ENCODE data around the gene ANKRD34A. TPM values are rescaled to one million over a fixed set of nuclear protein-coding genes. Genes with fewer than 3 reads are reported as not detected.
A peak's percentile ranks its signal among the peaks of the same experiment; 100 is the strongest.

Gene ANKRD34A
- total and polyA plus RNA-seq, 2 experiments from 2014 or later, result 1.3 to 2.3 TPM

DNA sequence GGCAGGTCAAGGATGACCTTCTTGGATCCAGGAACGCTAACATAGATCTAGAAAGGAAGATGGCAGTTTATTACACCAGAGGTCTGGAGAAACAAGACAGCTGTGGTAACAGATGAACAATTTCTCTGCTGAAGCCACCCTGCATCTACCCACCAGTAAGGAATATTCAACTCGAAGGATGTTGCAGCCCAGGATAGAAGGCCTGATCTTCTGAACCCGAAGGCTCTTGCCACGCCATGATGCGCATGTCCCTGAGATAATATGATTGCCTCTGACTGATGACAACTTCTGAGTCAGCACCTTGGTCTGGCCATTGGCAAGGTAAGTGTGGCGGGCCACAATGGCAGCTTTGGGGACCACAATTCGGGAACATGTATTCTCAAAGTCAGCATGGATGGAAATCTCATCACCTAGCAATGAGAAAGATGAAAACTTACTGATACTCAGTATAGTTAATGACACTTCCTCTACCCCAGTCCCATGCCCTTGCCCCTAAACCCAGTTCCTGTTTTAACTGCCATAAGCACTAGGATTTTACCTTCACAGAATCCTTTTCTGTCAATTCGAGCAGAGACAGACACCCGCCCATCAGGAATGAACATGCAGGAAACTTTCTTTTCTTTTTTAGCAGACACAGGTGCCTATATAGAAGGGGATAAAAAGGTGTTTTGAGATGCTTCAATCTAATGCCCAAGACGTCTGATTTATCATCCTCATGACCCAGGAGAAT lies 30.2 kb upstream of the ANKRD34A start:
- Histone ChIP-seq H3K9me3 (ENCODE audit: low read depth) (no peaks in the 10 kb centered on the region), H3F3A (ENCODE audit: insufficient read depth) (peaks cover 60% of the 10 kb centered on the region), H3K27ac (no peak overlapping the region; the same call in 1 of the 2 replicates), H3K36me3 (ENCODE audit: low read depth) (peaks cover 33% of the 10 kb centered on the region), H3K9me2 (ENCODE audit: insufficient read depth) (no peaks in the 10 kb centered on the region), H3K4me1 (ENCODE audit: insufficient read depth) (peaks cover 33% of the 10 kb centered on the region), H2AFZ (no peak overlapping the region), H3K4me3 (peak overlapping the region; percentile 91), H3K79me2 (ENCODE audit: insufficient read depth) (peaks cover 40% of the 10 kb centered on the region), H3K9ac (peak overlapping the region; percentile 81), H3K27me3 (replicated peaks; ENCODE audit: insufficient read depth) (no peaks in the 10 kb centered on the region), H3K4me2 (ENCODE audit: unreplicated experiment) (peak overlapping the region; percentile 95), H4K20me1 (ENCODE audit: insufficient read depth) (peaks cover 23% of the 10 kb centered on the region; the same call in 1 of the 2 replicates)
- no peak for TF ChIP-seq EZH2phosphoT487 (IDR thresholded peaks at IDR 0.05; ENCODE audit: insufficient read depth, low read depth)
- TF ChIP-seq EZH2 (IDR thresholded peaks at IDR 0.05; ENCODE audit: insufficient read depth, poor library complexity, severe bottlenecking), result no peak
- peak; percentile 31 for DNase-seq
- WGBS, 2 experiments (ENCODE audit: low coverage in 1 of 2, low lambda C conversion rate in 2 of 2, missing lambda C conversion rate in 2 of 2), result 59 to 62% methylated on average over 10 of the region's 10 CpGs
- in situ Hi-C loops (cut with MboI), result no loop called here

DNA sequence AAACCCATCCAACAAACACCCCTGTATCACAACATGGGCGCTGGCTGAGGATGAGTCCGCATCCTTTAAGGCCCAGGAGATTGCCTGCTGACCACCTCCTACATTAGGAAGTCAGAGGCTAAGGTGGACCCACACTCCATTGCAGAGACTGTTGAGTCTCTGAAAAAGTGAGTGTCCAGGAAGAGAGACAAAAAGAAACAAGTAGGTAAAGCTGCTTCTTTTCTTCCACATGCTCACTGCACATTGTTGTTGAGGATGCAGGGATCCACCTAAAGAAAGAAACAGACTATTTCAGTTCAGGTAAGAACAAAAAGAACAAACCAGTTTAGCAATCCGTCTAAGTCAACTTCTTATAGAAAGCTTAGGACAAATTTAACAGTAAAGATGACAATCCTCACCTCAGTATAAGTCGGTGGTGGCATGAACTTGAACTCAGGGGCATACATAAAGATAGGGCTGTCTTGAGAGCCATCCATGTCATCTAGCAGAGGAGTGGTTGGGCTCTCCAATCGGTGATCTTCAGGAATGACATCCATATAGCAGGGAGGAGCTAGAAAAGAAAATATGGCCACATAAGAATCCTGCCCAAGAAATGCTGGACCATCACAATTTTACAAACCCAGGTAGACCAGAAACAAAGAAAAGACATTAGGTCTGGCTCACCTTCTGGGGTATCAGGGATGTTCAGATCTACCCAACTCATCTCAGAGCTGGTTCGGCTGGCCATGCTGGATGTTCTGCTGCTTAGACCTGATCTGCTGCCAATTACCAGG lies 29.4 kb upstream of the ANKRD34A start:
- in situ Hi-C loops (cut with MboI), result no loop called here
- peak; percentile 40 for DNase-seq
- Histone ChIP-seq H3K36me3 (ENCODE audit: low read depth) (peaks cover 33% of the 10 kb centered on the region), H3K9me2 (ENCODE audit: insufficient read depth) (no peaks in the 10 kb centered on the region), H3K27ac (no peak overlapping the region; the same call in 1 of the 2 replicates), H3K4me1 (ENCODE audit: insufficient read depth) (peaks cover 33% of the 10 kb centered on the region), H3K9me3 (ENCODE audit: low read depth) (no peaks in the 10 kb centered on the region), H3K27me3 (replicated peaks; ENCODE audit: insufficient read depth) (no peaks in the 10 kb centered on the region), H3K9ac (peak overlapping the region; percentile 81), H3K4me3 (peak overlapping the region; percentile 91), H4K20me1 (ENCODE audit: insufficient read depth) (peaks cover 23% of the 10 kb centered on the region; the same call in 1 of the 2 replicates), H3K4me2 (ENCODE audit: unreplicated experiment) (peak overlapping the region; percentile 95), H2AFZ (no peak overlapping the region), H3K79me2 (ENCODE audit: insufficient read depth) (peaks cover 40% of the 10 kb centered on the region), H3F3A (ENCODE audit: insufficient read depth) (peaks cover 60% of the 10 kb centered on the region)
- WGBS, 2 experiments (ENCODE audit: low coverage in 1 of 2, low lambda C conversion rate in 2 of 2, missing lambda C conversion rate in 2 of 2), result 51 to 57% methylated on average over 6 of the region's 6 CpGs
- TF ChIP-seq EZH2phosphoT487 (IDR thresholded peaks at IDR 0.05; ENCODE audit: insufficient read depth, low read depth), result no peak
- no peak for TF ChIP-seq EZH2 (IDR thresholded peaks at IDR 0.05; ENCODE audit: insufficient read depth, poor library complexity, severe bottlenecking)

DNA sequence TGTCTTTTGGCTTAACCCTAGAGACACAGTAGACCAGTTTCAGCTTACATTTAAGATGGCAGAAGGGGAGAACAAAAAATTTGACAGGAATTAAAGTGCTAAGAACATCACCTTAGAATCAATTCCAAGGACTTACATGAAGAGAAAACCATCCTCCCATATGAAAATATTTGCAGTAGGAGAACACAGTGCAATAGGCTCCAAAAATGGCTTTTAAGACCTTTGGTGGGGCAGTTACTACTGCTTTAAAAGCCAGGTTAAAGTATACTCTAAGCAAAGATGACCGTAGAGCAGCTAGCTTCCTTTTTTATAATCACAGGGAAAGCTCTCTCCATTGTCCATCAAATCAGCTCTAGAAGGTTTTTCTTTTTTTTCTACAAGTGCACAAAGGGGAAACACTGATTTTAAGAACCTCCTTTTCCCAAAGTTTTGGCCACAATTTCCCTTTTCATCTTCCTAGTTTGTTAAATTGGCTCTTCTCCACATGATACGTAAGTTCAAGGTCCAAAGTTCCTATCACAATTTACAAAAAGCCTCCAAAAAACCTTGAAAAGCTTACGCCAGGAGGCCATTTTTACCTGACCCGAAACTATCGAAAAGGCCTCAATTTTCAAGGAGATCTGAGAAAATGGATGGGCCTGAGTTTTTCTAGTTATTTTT lies 28.7 kb upstream of the ANKRD34A start:
- Histone ChIP-seq H3K9me3 (ENCODE audit: low read depth) (no peaks in the 10 kb centered on the region), H3K9ac (peak overlapping the region; percentile 81; the same call in 1 of the 2 replicates), H3K79me2 (ENCODE audit: insufficient read depth) (peaks cover 40% of the 10 kb centered on the region), H3K36me3 (ENCODE audit: low read depth) (peaks cover 33% of the 10 kb centered on the region), H3K27ac (no peak overlapping the region), H3K4me2 (ENCODE audit: unreplicated experiment) (peak overlapping the region; percentile 95), H2AFZ (no peak overlapping the region), H3K9me2 (ENCODE audit: insufficient read depth) (no peaks in the 10 kb centered on the region), H3F3A (ENCODE audit: insufficient read depth) (peaks cover 60% of the 10 kb centered on the region), H3K4me3 (peak overlapping the region; percentile 91), H3K4me1 (ENCODE audit: insufficient read depth) (peaks cover 33% of the 10 kb centered on the region), H3K27me3 (replicated peaks; ENCODE audit: insufficient read depth) (no peaks in the 10 kb centered on the region), H4K20me1 (ENCODE audit: insufficient read depth) (peaks cover 23% of the 10 kb centered on the region; the same call in 1 of the 2 replicates)
- in situ Hi-C loops (cut with MboI), result no loop called here
- TF ChIP-seq EZH2 (IDR thresholded peaks at IDR 0.05; ENCODE audit: insufficient read depth, poor library complexity, severe bottlenecking) (no peak), EZH2phosphoT487 (IDR thresholded peaks at IDR 0.05; ENCODE audit: insufficient read depth, low read depth) (no peak)
- 93% methylated on average over 5 of the region's 5 CpGs for WGBS, 2 experiments (ENCODE audit: low coverage in 1 of 2, low lambda C conversion rate in 2 of 2, missing lambda C conversion rate in 2 of 2)
- DNase-seq, result no peak

DNA sequence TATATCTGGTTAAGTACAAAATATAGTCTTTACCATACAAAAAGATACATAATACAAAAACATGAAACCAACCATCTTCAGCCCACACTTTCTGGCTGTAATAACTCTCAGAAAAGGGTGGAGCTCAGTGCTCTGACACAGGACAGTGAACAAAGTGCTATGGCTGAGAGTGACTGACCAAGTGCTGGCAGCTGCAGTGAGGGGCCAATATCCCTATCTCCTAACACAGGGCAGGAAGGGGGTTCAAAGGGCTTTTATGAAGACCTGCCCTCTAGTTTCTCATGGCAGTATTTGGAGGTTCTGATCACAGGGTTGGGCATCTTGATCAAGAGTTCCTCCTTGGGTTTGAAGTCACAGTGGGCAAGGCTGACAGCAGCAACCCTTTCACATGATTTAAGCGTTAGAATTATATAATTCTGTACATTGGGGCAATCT lies 28.1 kb upstream of the ANKRD34A start:
- H3K9ac ChIP-seq, result peak overlapping the region; percentile 8; the same call in 1 of the 2 replicates
- peak overlapping the region; percentile 91 for H3K4me3 ChIP-seq
- no peak for DNase-seq
- H2AFZ ChIP-seq, result no peak overlapping the region
- peak overlapping the region; percentile 95 for H3K4me2 ChIP-seq (ENCODE audit: unreplicated experiment)
- peaks cover 33% of the 10 kb centered on the region for H3K36me3 ChIP-seq (ENCODE audit: low read depth)
- H4K20me1 ChIP-seq (ENCODE audit: insufficient read depth), result peaks cover 23% of the 10 kb centered on the region; the same call in 1 of the 2 replicates
- no peaks in the 10 kb centered on the region for H3K9me3 ChIP-seq (ENCODE audit: low read depth)
- no peaks in the 10 kb centered on the region for H3K27me3 ChIP-seq (replicated peaks; ENCODE audit: insufficient read depth)
- H3K4me1 ChIP-seq (ENCODE audit: insufficient read depth), result peaks cover 32% of the 10 kb centered on the region
- H3F3A ChIP-seq (ENCODE audit: insufficient read depth), result peaks cover 60% of the 10 kb centered on the region
- no peak for TF ChIP-seq EZH2 (IDR thresholded peaks at IDR 0.05; ENCODE audit: insufficient read depth, poor library complexity, severe bottlenecking)
- no peak for TF ChIP-seq EZH2phosphoT487 (IDR thresholded peaks at IDR 0.05; ENCODE audit: insufficient read depth, low read depth)
- in situ Hi-C loops (cut with MboI), result no loop called here
- WGBS, 2 experiments (ENCODE audit: low coverage in 1 of 2, low lambda C conversion rate in 2 of 2, missing lambda C conversion rate in 2 of 2), result 92 to 100% methylated on average over 1 of the region's 1 CpG
- H3K79me2 ChIP-seq (ENCODE audit: insufficient read depth), result peaks cover 40% of the 10 kb centered on the region
- no peak overlapping the region for H3K27ac ChIP-seq
- no peaks in the 10 kb centered on the region for H3K9me2 ChIP-seq (ENCODE audit: insufficient read depth)

Measured in GM23248 (cell line).